ENCODE data around the gene SARS1.
A peak's percentile ranks its signal among the peaks of the same experiment; 100 is the strongest.
"Not testable (repeated sequence)": the region's sequence is repeated elsewhere in the genome, so short reads cannot be mapped to it uniquely, and the experiment has no call there.

Gene SARS1

GRCh38 chr1:109272831-109273547 lies 59.3 kb downstream of the SARS1 start:
- DNase-seq = no peak

- DNase-seq = no peak
Observed at GRCh38 chr1:109273570-109274288, 60.0 kb downstream of the SARS1 start.

- peak in 4 of 56 donors; percentile 24 to 35 (median 26) for DNase-seq
Observed at GRCh38 chr1:109274533-109275476, 61.1 kb downstream of the SARS1 start.

DNA sequence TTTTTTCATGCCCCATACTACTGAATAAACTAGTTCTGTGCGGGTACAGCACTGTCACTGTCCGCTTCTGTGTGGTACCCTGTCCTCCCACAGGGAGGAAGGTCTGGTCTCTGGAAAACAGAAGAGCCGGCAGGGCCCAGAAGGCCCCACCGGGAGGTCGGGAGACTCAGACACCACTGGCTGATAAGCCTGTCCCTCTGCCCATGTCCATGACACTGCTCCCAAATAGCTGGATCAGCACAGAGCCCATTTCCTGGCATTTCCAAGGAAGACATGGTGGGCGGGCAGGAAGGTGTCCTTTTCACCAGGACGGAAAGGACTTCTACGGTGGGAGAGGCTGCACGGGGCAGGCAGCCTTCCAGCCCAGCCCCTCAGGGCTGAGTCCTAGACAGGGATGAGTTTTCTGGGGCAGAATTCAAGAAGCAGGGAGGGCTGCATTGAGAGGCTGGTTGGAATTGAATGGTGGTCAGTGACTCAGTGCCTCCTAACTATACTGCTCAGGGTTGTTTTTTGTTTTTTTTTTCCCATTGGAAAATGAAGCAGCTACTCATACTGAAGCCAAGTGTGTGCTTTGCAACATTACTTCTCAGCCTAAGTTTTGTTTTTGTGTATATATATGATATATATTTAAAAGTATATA lies 62.1 kb downstream of the SARS1 start:
- DNase-seq = no peak

- peak in 50 of 56 donors; percentile 24 to 88 (median 64) for DNase-seq
Observed at GRCh38 chr1:109277434-109278204, 63.9 kb downstream of the SARS1 start.

DNA sequence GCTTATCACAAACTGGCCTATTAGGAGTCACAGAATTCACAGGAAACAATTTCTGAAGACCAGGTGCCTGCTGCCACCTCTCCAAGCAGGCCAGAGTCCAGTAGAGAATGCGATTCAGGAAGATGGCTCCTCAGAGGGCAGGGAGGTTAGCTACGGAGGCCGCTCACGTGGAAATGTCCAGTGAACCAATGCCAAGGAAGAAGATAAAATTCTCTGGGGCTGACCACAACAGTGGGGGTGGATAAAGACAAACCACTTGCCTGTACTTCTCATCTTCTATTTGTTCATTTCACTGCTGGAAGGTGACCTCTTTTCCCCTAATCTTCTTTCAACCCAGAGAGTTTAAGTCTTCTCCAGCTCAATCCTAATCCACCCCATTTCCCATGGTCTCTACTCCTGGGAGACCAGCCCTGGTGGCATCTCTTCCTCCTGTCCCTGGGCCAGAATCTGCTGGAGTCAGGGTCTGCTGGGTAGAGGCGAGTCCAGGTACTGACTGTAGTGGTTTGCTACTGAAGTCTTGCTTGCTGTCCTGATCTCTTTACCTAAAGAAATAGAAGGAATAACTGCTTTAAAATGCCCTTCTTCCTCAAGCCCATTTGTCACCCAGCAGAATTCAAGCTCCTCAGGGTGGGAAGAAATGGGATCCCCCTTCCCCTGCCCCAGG lies 66.0 kb downstream of the SARS1 start:
- no peak for DNase-seq

- DNase-seq = no peak
Observed at GRCh38 chr1:109280862-109281261, 67.1 kb downstream of the SARS1 start.

GRCh38 chr1:109281680-109282496 lies 68.2 kb downstream of the SARS1 start:
- peak in 7 of 56 donors; percentile 14 to 59 (median 40) for DNase-seq

DNA sequence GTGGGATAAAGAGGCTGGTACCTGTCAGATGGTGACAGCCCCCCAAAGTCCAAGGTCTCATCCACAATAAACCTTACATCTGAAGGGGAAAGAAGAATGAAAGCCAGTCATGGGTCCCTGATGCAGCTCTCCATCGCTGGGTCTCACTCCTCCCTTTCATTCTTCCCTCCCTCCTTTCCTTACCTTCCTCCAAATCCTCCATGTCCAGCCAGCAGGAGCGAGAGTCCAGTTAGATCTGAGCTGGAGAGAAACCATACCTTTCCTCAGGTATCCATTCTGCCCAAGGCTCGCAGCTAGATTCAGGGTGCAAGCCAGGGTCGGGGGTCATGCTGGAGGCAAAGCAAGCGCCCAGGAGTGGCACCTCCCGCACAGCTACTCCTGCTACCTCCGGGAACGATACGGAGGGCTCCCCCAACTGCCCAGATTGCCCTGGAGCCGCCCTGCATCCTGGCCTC lies 68.8 kb downstream of the SARS1 start:
- no peak for DNase-seq

- DNase-seq = peak; percentile 81 to 99 (median 97)
Observed at GRCh38 chr1:109282952-109283747, 69.4 kb downstream of the SARS1 start, which contains the start of gene PSRC1. TSS of gene PSRC1 (minus strand) at chr1:109283145.

DNA sequence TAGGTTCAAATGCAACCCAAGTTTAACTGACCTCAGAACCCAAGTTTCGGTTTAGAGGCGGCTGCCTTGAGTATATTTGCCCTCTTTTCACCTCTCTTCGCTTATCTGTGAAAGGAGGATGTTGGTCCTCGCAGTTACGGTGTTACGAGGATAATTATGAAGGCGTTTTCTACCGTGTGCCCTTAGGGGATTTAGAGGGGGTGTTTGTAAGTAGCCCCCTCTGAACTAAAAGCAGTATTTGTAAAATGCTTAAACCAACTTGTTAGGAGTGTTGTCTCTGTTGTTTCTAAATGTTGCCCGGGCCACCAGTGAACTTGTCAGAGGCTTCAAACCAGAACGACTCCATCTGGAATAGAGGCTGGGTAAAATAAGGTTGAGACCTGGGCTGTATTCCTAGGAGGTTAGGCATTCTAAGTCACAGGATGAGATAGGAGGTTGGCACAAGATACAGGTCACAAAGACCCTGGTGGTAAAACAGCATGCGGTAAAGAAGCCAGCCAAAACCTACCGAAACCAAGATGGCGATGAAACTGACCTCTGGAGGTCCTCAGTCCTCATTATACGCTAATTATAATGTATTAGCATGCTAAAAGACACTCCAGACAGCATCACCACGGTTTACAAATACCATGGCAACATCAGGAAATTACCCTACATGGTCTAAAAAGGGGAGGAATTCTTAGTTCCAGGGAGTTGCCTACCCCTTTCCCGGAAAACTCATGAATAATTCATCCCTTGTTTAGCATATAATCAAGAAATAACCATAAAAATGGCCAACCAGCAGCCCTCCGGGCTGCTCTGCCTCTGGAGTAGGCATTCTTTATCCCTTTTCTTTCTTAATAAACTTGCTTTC lies 70.3 kb downstream of the SARS1 start:
- no peak for DNase-seq

GRCh38 chr1:109286762-109287161 lies 73.0 kb downstream of the SARS1 start:
- DNase-seq = not testable (repeated sequence)

All from nucleus accumbens (tissue), 56 donors.